ENCODE results near the gene ZNF792.
"Not testable (repeated sequence)": the region's sequence is repeated elsewhere in the genome, so short reads cannot be mapped to it uniquely, and the experiment has no call there.

The ZNF792 gene

DNA sequence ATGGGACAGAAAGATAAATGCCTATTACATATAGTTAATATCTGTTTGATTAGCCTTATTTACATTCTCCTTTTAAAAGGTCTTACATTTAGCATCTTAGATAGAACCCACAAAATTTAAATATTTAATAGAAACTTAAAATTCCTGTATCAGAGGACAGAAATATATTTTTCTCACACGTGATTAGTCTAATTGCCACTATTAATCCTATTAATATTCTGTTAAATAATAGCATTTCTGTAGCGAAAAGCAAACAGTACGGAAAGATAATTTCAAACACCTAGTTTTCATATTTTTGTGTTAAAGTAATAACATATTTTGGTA lies 37.7 kb downstream of the ZNF792 start:
- DNase-seq (ENCODE audit: low read depth in 3 of 3, low spot score in 1 of 3): no peak

DNA sequence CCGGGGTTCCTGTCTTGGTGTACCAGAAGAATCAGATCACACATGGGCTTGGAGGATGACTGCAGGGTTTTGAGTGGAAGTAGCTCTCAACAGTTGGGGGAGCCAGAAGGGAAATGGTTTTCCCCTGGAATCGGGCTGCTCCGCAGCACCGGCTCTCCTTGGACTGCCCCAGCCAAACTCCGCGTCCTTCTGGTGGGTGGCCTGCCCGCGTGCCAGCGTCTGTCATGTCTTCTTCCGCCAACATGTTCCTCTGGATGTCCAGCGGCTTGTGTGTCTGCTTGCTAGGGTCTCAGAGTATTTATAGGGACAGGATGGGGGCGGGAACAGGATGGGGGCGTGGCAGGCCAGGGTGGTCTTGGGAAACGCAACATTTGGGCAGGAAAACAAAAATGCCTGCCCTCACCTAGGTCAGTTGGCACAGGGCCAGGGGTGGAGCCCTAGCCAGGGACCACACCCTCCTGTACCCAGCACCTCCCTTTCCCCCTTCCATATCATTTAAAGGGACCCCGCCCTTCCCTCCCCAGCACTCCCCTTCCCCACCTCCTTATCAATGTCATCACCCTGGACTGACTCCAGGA lies 38.7 kb downstream of the ZNF792 start:
- DNase-seq (ENCODE audit: low read depth in 3 of 3, low spot score in 1 of 3): no peak

DNA sequence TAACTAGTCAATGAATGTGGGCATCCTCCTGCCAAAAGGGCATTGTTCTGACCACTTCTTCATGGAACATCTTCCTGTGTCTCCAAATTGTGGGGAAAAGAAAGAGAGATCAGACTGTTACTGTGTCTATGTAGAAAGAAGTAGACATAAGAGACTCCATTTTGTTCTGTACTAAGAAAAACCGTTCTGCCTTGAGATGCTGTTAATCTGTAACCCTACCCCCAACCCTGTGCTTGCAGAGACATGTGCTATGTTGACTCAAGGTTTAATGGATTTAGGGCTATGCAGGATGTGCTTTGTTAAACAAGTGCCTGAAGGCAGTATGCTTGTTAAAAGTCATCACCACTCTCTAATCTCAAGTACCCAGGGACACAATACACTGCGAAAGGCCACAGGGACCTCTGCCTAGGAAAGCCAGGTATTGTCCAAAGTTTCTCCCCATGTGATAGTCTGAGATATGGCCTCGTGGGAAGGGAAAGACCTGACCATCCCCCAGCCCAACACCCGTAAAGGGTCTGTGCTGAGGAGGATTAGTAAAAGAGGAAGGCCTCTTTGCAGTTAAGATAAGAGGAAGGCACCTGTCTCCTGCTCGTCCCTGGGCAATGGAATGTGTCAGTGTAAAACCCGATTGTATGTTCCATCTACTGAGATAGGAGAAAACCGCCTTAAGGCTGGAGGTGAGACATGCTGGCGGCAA lies 43.8 kb downstream of the ZNF792 start:
- not testable (repeated sequence) for DNase-seq (ENCODE audit: low read depth in 3 of 3, low spot score in 1 of 3)

DNA sequence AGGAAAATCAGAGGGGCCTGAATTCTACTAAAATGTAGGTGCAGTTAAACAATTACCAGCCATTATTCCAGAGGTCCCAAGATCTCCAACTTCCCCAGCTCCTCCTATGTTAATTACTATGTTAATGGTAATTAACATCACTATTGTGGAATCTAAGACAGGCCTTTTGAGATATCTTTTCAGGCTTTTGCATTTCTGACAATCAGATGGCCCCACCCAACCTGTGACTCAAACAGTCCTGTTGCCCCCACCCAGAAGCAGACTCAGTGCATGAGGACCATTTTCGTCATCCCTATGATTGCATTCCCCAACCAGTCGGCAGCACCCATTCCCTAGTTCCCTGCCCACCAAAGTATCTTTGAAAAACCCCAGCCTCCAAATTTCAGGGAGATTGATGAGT lies 45.8 kb downstream of the ZNF792 start:
- DNase-seq (ENCODE audit: low read depth in 3 of 3, low spot score in 1 of 3): no peak

DNA sequence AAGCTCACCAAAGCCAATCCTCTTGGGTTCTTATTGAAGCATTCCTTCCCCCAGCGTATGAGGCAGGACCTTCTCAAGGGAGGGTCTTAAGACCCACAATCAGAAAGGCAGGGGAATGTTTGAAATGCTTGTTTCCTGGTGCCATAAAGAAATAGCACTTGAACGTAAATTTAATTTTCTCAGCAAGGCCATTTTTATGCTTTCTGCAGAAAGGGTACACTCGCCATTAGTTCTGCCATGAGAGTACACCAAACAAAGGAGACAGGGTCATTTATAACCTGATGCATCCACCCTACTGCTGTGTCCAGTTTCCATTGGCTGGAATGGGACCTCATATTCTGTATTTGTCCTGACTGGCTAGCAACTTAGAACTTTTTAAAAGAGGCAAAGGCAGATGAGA lies 46.9 kb downstream of the ZNF792 start:
- not testable (repeated sequence) for DNase-seq (ENCODE audit: low read depth in 3 of 3, low spot score in 1 of 3)

DNA sequence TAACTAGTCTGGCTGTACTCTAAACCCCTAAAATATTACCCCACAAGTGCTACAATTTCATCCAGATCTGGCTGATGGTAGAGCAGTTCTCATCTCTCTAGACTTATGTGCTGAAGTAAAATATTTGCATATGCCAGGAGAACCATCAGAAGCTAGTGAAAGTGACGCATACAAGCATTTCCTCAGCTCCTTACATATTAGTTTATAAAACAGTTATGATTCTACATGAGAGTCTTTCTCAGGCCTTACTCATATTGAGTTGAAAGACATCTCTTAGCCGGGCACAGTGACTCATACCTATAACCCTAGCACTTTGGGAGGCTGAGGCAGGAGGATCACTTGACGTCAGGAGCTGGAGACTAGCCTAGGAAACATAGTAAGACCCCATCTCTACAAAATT lies 53.3 kb downstream of the ZNF792 start:
- no peak for DNase-seq (ENCODE audit: low read depth in 3 of 3, low spot score in 1 of 3)

Measured in stimulated activated CD4-positive, alpha-beta T cell treated with anti-CD3 and anti-CD28 coated beads, TNF-alpha, amount 100 ng/mL, for 1 hour (primary cell).